A549 (cell line): ENCODE measurements around the gene CERS6. TPM values are rescaled to one million over a fixed set of nuclear protein-coding genes. Genes with fewer than 3 reads are reported as not detected.

ENCODE experiments used
- ATAC-seq, 2 experiments: fragments of 200-7000 bp in 1 of 2; fragments of >200 bp in 1 of 2; cut with Nextera tagmentation in 1 of 2; cut with Tn5 transposase in 1 of 2; 3 replicates each; pipeline versions ENCODE4 v1.8.0 to v1.9.1; 2018 to 2020; ENCODE audit warnings: mild to moderate bottlenecking in 1 of 2, moderate library complexity in 1 of 2
- CTCF ChIA-PET: fragments of 300-600 bp; sonication (Branson Sonifier 250); formaldehyde crosslinking; extraction: SDS; loops from one replicate; lab custom pipeline; 2021; ENCODE audit warnings: antibody characterized with exemption, inconsistent platforms; lab: Yijun Ruan, JAX
- POLR2A ChIA-PET: fragments of 350-600 bp; formaldehyde crosslinking; extraction: SDS; loops from one replicate; lab custom pipeline; 2021; ENCODE audit warnings: antibody characterized with exemption, inconsistent platforms; lab: Yijun Ruan, JAX
- DNase-seq, 2 experiments: peaks; one replicate each; pipeline versions ENCODE4 v3.0.0 to v3.0.0-alpha.2; 2011 to 2016; ENCODE audit warnings: low read depth in 1 of 2, low spot score in 1 of 2
- FAIRE-seq: peaks from 2 replicates; lab custom pipeline; 2011; peaks lifted over from hg19 to GRCh38; lab: Jason Lieb, UNC
- H3K27ac ChIP-seq, 2 experiments: fragments of >200 bp; sonication (Bioruptor Twin); formaldehyde crosslinking; 3 replicates each; pipeline ENCODE4 v1.5.1; 2016 to 2017
- H3K4me1 ChIP-seq: fragments of >200 bp; sonication (Bioruptor Twin); formaldehyde crosslinking; 3 replicates; pipeline ENCODE4 v1.6.1; 2016
- H3K4me2 ChIP-seq: fragments of >200 bp; sonication (Bioruptor Twin); formaldehyde crosslinking; 3 replicates; pipeline ENCODE4 v1.6.1; 2016
- H3K4me3 ChIP-seq: fragments of >200 bp; sonication (Bioruptor Twin); formaldehyde crosslinking; 3 replicates; pipeline ENCODE4 v1.5.1; 2016
- H3K9me3 ChIP-seq: fragments of >200 bp; sonication (Bioruptor Twin); formaldehyde crosslinking; 3 replicates; pipeline ENCODE4 v1.6.1; 2016
- ATOH8 ChIP-seq: fragments of 250-450 bp; sonication (Bioruptor Pico); IDR thresholded peaks from 2 replicates; pipeline ENCODE4 v1.5.0; 2020; ENCODE audit warnings: low read depth, mild to moderate bottlenecking, moderate library complexity
- BHLHE40 ChIP-seq: IDR thresholded peaks from 2 replicates; pipeline ENCODE4 v1.6.1; 2012; ENCODE audit warnings: low read depth, low read length, inconsistent platforms
- CHD2 ChIP-seq: fragments of 150-350 bp; IDR thresholded peaks from 2 replicates; pipeline ENCODE4 v1.6.1; 2014; ENCODE audit warnings: low read length; ENCODE audit not compliant: partially characterized antibody
- CHD4 ChIP-seq: fragments of 200-600 bp; sonication (generic); IDR thresholded peaks from 2 replicates; pipeline ENCODE4 v1.6.1; 2016; ENCODE audit warnings: antibody characterized with exemption, mild to moderate bottlenecking, borderline replicate concordance
- EP300 ChIP-seq, 2 experiments: fragments of >200 bp; sonication (Bioruptor Twin); formaldehyde crosslinking; IDR thresholded peaks; 2 replicates in 1 of 2; 3 replicates in 1 of 2; pipeline ENCODE4 v1.6.1; 2016 to 2017
- FOSB ChIP-seq: fragments of 250-450 bp; sonication (Bioruptor Pico); IDR thresholded peaks from 2 replicates; pipeline ENCODE4 v1.5.0; 2020; ENCODE audit warnings: mild to moderate bottlenecking, moderate library complexity
- FOXS1 ChIP-seq: fragments of 250-450 bp; sonication (Bioruptor Pico); IDR thresholded peaks from 2 replicates; pipeline ENCODE4 v1.5.0; 2020; ENCODE audit warnings: mild to moderate bottlenecking, moderate library complexity
- GATA3 ChIP-seq: IDR thresholded peaks from 2 replicates; pipeline ENCODE4 v1.6.1; 2012; ENCODE audit warnings: borderline replicate concordance
- HDAC2 ChIP-seq: fragments of 200-600 bp; sonication (generic); IDR thresholded peaks from 2 replicates; pipeline ENCODE4 v1.6.1; 2016
- HOXB5 ChIP-seq: fragments of 250-450 bp; sonication (Bioruptor Pico); IDR thresholded peaks from 2 replicates; pipeline ENCODE4 v1.5.0; 2020; ENCODE audit warnings: mild to moderate bottlenecking, moderate library complexity
- JUN ChIP-seq, 2 experiments: fragments of >200 bp; sonication (Bioruptor Twin); formaldehyde crosslinking; IDR thresholded peaks; 2 replicates in 1 of 2; 3 replicates in 1 of 2; pipeline ENCODE4 v1.6.1; 2016 to 2017
- KDM1A ChIP-seq: fragments of 200-600 bp; sonication (generic); IDR thresholded peaks from 2 replicates; pipeline ENCODE4 v1.6.1; 2016; ENCODE audit warnings: low read depth, mild to moderate bottlenecking
- MAFK ChIP-seq: fragments of 450-650 bp; IDR thresholded peaks from 2 replicates; pipeline ENCODE4 v1.6.1; 2014; ENCODE audit not compliant: partially characterized antibody
- NR3C1 ChIP-seq: fragments of >200 bp; sonication (Bioruptor Twin); formaldehyde crosslinking; IDR thresholded peaks from 3 replicates; pipeline ENCODE4 v1.6.1; 2017
- PHF8 ChIP-seq: fragments of 200-600 bp; sonication (generic); IDR thresholded peaks from 2 replicates; pipeline ENCODE4 v1.6.1; 2016; ENCODE audit warnings: low read depth, mild to moderate bottlenecking, antibody characterized with exemption, moderate library complexity, borderline replicate concordance
- POLR2A ChIP-seq: IDR thresholded peaks from 2 replicates; pipeline ENCODE4 v1.6.1; 2012; ENCODE audit warnings: mild to moderate bottlenecking, low read length
- POLR2AphosphoS2 ChIP-seq: conservative IDR thresholded peaks from 2 replicates; pipeline ENCODE4 v1.6.1; 2012; ENCODE audit warnings: low read length, improper control_type of control experiment, inconsistent platforms
- RARB ChIP-seq: fragments of 250-450 bp; sonication (Bioruptor Pico); IDR thresholded peaks from 2 replicates; pipeline ENCODE4 v1.8.0; 2021; ENCODE audit warnings: mild to moderate bottlenecking, moderate library complexity
- RFX5 ChIP-seq: fragments of 450-650 bp; IDR thresholded peaks from 2 replicates; pipeline ENCODE4 v1.7.1; 2014; ENCODE audit warnings: antibody characterized with exemption, mild to moderate bottlenecking, moderate library complexity
- SMC3 ChIP-seq: fragments of >200 bp; sonication (Bioruptor Twin); formaldehyde crosslinking; IDR thresholded peaks from 3 replicates; pipeline ENCODE4 v1.6.1; 2018; ENCODE audit warnings: inconsistent platforms
- TFCP2L1 ChIP-seq: fragments of 250-450 bp; sonication (Bioruptor Pico); IDR thresholded peaks from 2 replicates; pipeline ENCODE4 v1.5.0; 2021; ENCODE audit warnings: mild to moderate bottlenecking
- TP53 ChIP-seq: fragments of 250-450 bp; sonication (Bioruptor Pico); IDR thresholded peaks from 2 replicates; pipeline ENCODE4 v1.5.0; 2021; ENCODE audit warnings: mild to moderate bottlenecking, moderate library complexity
- USF2 ChIP-seq: fragments of 450-650 bp; IDR thresholded peaks from 2 replicates; pipeline ENCODE4 v1.6.1; 2014; ENCODE audit warnings: antibody characterized with exemption
- ZC3H11A ChIP-seq: fragments of 450-650 bp; IDR thresholded peaks from 2 replicates; pipeline ENCODE4 v1.6.1; 2014; ENCODE audit warnings: antibody characterized with exemption, mild to moderate bottlenecking
- ZNF302 ChIP-seq: fragments of 250-450 bp; sonication (Bioruptor Pico); IDR thresholded peaks from 2 replicates; pipeline ENCODE4 v1.9.0; 2021; ENCODE audit warnings: inconsistent platforms, mild to moderate bottlenecking, moderate library complexity
- ZSCAN20 ChIP-seq: fragments of 250-450 bp; sonication (Bioruptor Pico); IDR thresholded peaks from 2 replicates; pipeline ENCODE4 v1.8.0; 2022; ENCODE audit warnings: mild to moderate bottlenecking, moderate library complexity
- WGBS: methylation state at CpG from one replicate; pipeline ENCODE4 v1.1.6; 2017; ENCODE audit errors: missing lambda C conversion rate; 5-methylcytosine and 5-hydroxymethylcytosine counted together
- polyA plus RNA-seq, 4 experiments: library from polyadenylated mRNA; depleted of rRNA in 3 of 4; stranded (reverse); fragments of >200 nt; fragmentation: RNase III in 1 of 4; extraction: RNeasy Plus Mini Kit Qiagen cat#74134 plus additional on column Dnase treatment in 1 of 4; gene quantifications; 2 replicates in 3 of 4; 3 replicates in 1 of 4; pipeline ENCODE4 v1.2.3, GENCODE V29; 2011 to 2017
- TF ChIP-seq, protein P1 (sequence below): fragments of >200 bp; sonication (Bioruptor Twin); formaldehyde crosslinking; IDR thresholded peaks from 3 replicates; pipeline ENCODE4 v1.6.1; 2016
- TF ChIP-seq, protein P2 (sequence below): IDR thresholded peaks from 2 replicates; pipeline ENCODE4 v1.6.1; 2012; ENCODE audit warnings: low read depth, borderline replicate concordance
- TF ChIP-seq, protein P3 (sequence below): IDR thresholded peaks from 2 replicates; pipeline ENCODE4 v1.6.1; 2012

CERS6 gene
- polyA plus RNA-seq, 2 of the 4 experiments (the other 2 are of a cell fraction): 12.0 to 16.9 TPM

DNA sequence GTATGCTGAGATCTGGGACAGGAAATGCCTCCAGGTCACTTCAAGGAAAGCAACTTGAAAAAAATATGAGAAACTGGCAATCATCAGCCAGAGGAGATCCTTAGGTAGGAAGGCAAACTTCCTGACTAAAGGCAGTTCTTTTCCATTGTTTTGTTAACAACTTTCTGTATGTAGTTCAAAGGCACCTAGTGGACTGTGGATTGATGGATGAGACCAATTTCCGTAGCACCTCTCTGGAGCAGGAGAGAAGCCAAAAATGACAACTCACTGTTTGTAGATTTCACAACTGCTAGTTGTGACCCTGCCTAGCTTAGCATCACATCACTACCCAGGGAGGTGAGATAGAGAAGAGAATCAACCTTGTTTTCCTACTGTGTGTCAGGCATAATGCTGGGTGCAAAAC is 324.6 kb downstream of the CERS6 start (continued):
- TF ChIP-seq, protein P1, sequence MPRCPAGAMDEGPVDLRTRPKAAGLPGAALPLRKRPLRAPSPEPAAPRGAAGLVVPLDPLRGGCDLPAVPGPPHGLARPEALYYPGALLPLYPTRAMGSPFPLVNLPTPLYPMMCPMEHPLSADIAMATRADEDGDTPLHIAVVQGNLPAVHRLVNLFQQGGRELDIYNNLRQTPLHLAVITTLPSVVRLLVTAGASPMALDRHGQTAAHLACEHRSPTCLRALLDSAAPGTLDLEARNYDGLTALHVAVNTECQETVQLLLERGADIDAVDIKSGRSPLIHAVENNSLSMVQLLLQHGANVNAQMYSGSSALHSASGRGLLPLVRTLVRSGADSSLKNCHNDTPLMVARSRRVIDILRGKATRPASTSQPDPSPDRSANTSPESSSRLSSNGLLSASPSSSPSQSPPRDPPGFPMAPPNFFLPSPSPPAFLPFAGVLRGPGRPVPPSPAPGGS: 0 out of 3 replicates have a peak, but pooled peaks have one; percentile 42
- TF ChIP-seq GATA3: peak; percentile 13; the same call in 1 of the 2 replicates
- TF ChIP-seq HOXB5 (CRISPR knock-in tag): no peak

- 35% methylated on average over 2 of the region's 2 CpGs for WGBS
- CTCF ChIA-PET: interaction anchor here (0.6 kb wide), 1 partner anchor 37 kb away, joined by 6 read pairs; no protein-coding TSS in a partner anchor
- ATAC-seq: peak; percentile 34 to 48; a peak in 3 of 6 replicates
Observed at GRCh38 chr2:168781191-168781817, 325.2 kb downstream of the CERS6 start.

GRCh38 chr2:168782271-168782670 is 326.2 kb downstream of the CERS6 start:
- TF ChIP-seq FOSB (no peak), POLR2A (no peak), TP53 (no peak), HOXB5 (CRISPR knock-in tag) (no peak), ZC3H11A (no peak), FOXS1 (CRISPR knock-in tag) (no peak), HDAC2 (no peak), NR3C1 (no peak), JUN (IDR thresholded peaks at IDR 0.05) (no peak), KDM1A (no peak), SMC3 (no peak), ZNF302 (CRISPR knock-in tag) (no peak), MAFK (no peak), BHLHE40 (no peak), RARB (CRISPR knock-in tag) (no peak), PHF8 (no peak)
- H3K9me3 ChIP-seq: no peaks in the 10 kb centered on the region
- peak overlapping the region; percentile 73 to 74 for H3K27ac ChIP-seq
- ChIA-PET CTCF (no interaction called here), POLR2A (no interaction called here)
- WGBS: 92% methylated on average over 4 of the region's 4 CpGs
- peaks cover 30% of the 10 kb centered on the region for H3K4me1 ChIP-seq
- no peak overlapping the region for H3K4me2 ChIP-seq
- no peak for ATAC-seq
- no peak overlapping the region for H3K4me3 ChIP-seq
- no peak for FAIRE-seq
- no peak for DNase-seq

More at GRCh38 chr2:168781191-168781817, 325.2 kb downstream of the CERS6 start:
- Histone ChIP-seq H3K4me3 (no peak overlapping the region), H3K27ac (peak overlapping the region; percentile 73 to 74), H3K4me1 (peaks cover 30% of the 10 kb centered on the region), H3K9me3 (no peaks in the 10 kb centered on the region), H3K4me2 (peak overlapping the region; percentile 63)
- FAIRE-seq (no peak), DNase-seq (no peak)
- TF ChIP-seq ZSCAN20 (CRISPR knock-in tag) (no peak), ZNF302 (CRISPR knock-in tag) (no peak), NR3C1 (no peak), EP300 (IDR thresholded peaks at IDR 0.05) (0 out of 5 replicates have a peak, but pooled peaks of 1 of the 2 experiments have one; percentile 4), ATOH8 (no peak)
- POLR2A ChIA-PET: no interaction called here

DNA sequence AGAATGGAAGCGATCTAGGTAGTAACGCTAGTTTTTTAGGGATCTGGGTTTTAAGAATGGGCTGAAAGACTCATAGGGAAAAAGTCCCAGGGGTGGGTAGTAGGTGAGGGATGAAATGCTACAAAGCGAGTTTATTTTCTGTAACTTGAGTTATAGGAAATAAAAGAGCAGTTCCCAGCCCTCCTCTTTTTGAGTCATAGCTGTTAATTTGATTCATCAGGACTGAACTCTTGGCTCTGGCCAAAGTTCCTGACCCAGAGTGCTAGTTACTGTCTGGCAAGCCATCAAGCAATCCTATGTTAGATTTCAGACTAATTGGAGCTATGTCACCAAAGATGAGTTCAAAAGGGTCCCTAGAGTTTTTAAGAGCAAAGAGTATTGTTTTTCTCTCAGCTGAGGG is 328.9 kb downstream of the CERS6 start:
- Histone ChIP-seq H3K4me1 (peaks cover 25% of the 10 kb centered on the region), H3K9me3 (no peaks in the 10 kb centered on the region), H3K27ac (0 out of 6 replicates have a peak overlapping the region, but pooled peaks of 1 of the 2 experiments have one; percentile 10), H3K4me3 (no peak overlapping the region), H3K4me2 (no peak overlapping the region)
- CTCF ChIA-PET: interaction anchor here (0.6 to 1.2 kb wide), 3 partner anchors 11 to 438 kb away, joined by 3 to 4 read pairs (median 4); no protein-coding TSS in a partner anchor
- ATAC-seq (no peak), DNase-seq (no peak), FAIRE-seq (no peak)
- 79% methylated on average over 3 of the region's 3 CpGs for WGBS
- POLR2A ChIA-PET: no interaction called here
- TF ChIP-seq CHD4 (no peak), TFCP2L1 (CRISPR knock-in tag) (no peak), POLR2AphosphoS2 (no peak), RFX5 (no peak), HOXB5 (CRISPR knock-in tag) (no peak), USF2 (no peak), CHD2 (no peak)
- TF ChIP-seq, protein P2, sequence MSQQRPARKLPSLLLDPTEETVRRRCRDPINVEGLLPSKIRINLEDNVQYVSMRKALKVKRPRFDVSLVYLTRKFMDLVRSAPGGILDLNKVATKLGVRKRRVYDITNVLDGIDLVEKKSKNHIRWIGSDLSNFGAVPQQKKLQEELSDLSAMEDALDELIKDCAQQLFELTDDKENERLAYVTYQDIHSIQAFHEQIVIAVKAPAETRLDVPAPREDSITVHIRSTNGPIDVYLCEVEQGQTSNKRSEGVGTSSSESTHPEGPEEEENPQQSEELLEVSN: no peak
- TF ChIP-seq, protein P1: no peak
- TF ChIP-seq, protein P3, sequence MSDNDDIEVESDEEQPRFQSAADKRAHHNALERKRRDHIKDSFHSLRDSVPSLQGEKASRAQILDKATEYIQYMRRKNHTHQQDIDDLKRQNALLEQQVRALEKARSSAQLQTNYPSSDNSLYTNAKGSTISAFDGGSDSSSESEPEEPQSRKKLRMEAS: no peak
